GM18505 (cell line): ENCODE data around the gene NID1.

Experiments
- ATAC-seq: cut with Tn5 transposase; IDR thresholded peaks from one replicate; pipeline ENCODE4 v1.9.1; 2021; ENCODE audit not compliant: unreplicated experiment
- POLR2A ChIP-seq: IDR thresholded peaks from 4 replicates; pipeline ENCODE4 v1.6.1; 2011; ENCODE audit warnings: borderline replicate concordance; ENCODE audit not compliant: insufficient read depth, insufficient read length; ENCODE audit errors: extremely low read depth

NID1 gene

GRCh38 chr1:236066054-236066453 is 1.2 kb upstream of the NID1 start:
- ATAC-seq, result no peak

GRCh38 chr1:236065509-236066005 is 667 bp upstream of the NID1 start:
- ATAC-seq, result no peak
- no peak for TF ChIP-seq POLR2A

More at GRCh38 chr1:236066054-236066453, 1.2 kb upstream of the NID1 start:
- TF ChIP-seq POLR2A, result no peak

- TF ChIP-seq POLR2A, result no peak
- no peak for ATAC-seq
Measured at GRCh38 chr1:236063919-236064673, 794 bp downstream of the NID1 start.

GRCh38 chr1:236063551-236063918 is 1.4 kb downstream of the NID1 start:
- ATAC-seq, result no peak
- TF ChIP-seq POLR2A, result no peak

GRCh38 chr1:236060286-236060685 is 4.6 kb downstream of the NID1 start:
- TF ChIP-seq POLR2A, result no peak
- no peak for ATAC-seq

- no peak for ATAC-seq
- no peak for TF ChIP-seq POLR2A
Measured at GRCh38 chr1:236059011-236059410, 5.9 kb downstream of the NID1 start.

GRCh38 chr1:236058141-236058934 is 6.6 kb downstream of the NID1 start:
- ATAC-seq, result peak; percentile 75
- no peak for TF ChIP-seq POLR2A

GRCh38 chr1:236057546-236057945 is 7.3 kb downstream of the NID1 start:
- TF ChIP-seq POLR2A, result no peak
- ATAC-seq, result no peak

- ATAC-seq, result no peak
- TF ChIP-seq POLR2A, result no peak
Measured at GRCh38 chr1:236052232-236052993, 12.5 kb downstream of the NID1 start.

GRCh38 chr1:236051242-236051791 is 13.6 kb downstream of the NID1 start:
- TF ChIP-seq POLR2A, result no peak
- ATAC-seq, result no peak

GRCh38 chr1:236045771-236046170 is 19.1 kb downstream of the NID1 start:
- no peak for TF ChIP-seq POLR2A

GRCh38 chr1:236044341-236044740 is 20.5 kb downstream of the NID1 start:
- TF ChIP-seq POLR2A, result no peak
- ATAC-seq, result no peak

More at GRCh38 chr1:236045771-236046170, 19.1 kb downstream of the NID1 start:
- no peak for ATAC-seq
